GM23248 (cell line): ENCODE measurements around the gene FBXL4. TPM values are rescaled to one million over a fixed set of nuclear protein-coding genes. Genes with fewer than 3 reads are reported as not detected.

Source experiments
- DNase-seq: peaks from one replicate; pipeline ENCODE4 v3.0.0-alpha.2; 2015
- H2AFZ ChIP-seq: fragments of 200-600 bp; sonication (generic); 2 replicates; pipeline ENCODE4 v1.6.1; 2016; ENCODE audit warnings: antibody characterized with exemption
- H3F3A ChIP-seq: fragments of 200-600 bp; sonication (generic); 2 replicates; pipeline ENCODE4 v1.6.1; 2016; ENCODE audit warnings: mild to moderate bottlenecking, antibody characterized with exemption, mixed run types; ENCODE audit not compliant: insufficient read depth
- H3K27ac ChIP-seq: fragments of 200-600 bp; sonication (generic); 2 replicates; pipeline ENCODE4 v1.5.1; 2016; ENCODE audit warnings: mild to moderate bottlenecking
- H3K27me3 ChIP-seq: fragments of 200-600 bp; sonication (generic); replicated peaks from 2 replicates; pipeline ENCODE4 v1.6.1; 2016; ENCODE audit warnings: mild to moderate bottlenecking; ENCODE audit not compliant: insufficient read depth
- H3K36me3 ChIP-seq: fragments of 200-600 bp; sonication (generic); 2 replicates; pipeline ENCODE4 v1.6.1; 2016; ENCODE audit warnings: low read depth, mild to moderate bottlenecking
- H3K4me1 ChIP-seq: fragments of 200-600 bp; sonication (generic); 2 replicates; pipeline ENCODE4 v1.6.1; 2016; ENCODE audit warnings: mild to moderate bottlenecking; ENCODE audit not compliant: insufficient read depth
- H3K4me2 ChIP-seq: fragments of 200-600 bp; sonication (generic); one replicate; pipeline ENCODE4 v1.6.1; 2016; ENCODE audit warnings: mild to moderate bottlenecking; ENCODE audit not compliant: unreplicated experiment
- H3K4me3 ChIP-seq: fragments of 200-600 bp; sonication (generic); 2 replicates; pipeline ENCODE4 v1.5.1; 2016; ENCODE audit warnings: mild to moderate bottlenecking
- H3K79me2 ChIP-seq: fragments of 200-600 bp; sonication (generic); 2 replicates; pipeline ENCODE4 v1.6.1; 2016; ENCODE audit warnings: mild to moderate bottlenecking; ENCODE audit not compliant: insufficient read depth
- H3K9ac ChIP-seq: fragments of 200-600 bp; sonication (generic); 2 replicates; pipeline ENCODE4 v1.6.1; 2016; ENCODE audit warnings: mild to moderate bottlenecking
- H3K9me2 ChIP-seq: fragments of 200-600 bp; sonication (generic); 2 replicates; pipeline ENCODE4 v1.6.1; 2016; ENCODE audit warnings: mixed run types, mild to moderate bottlenecking, moderate library complexity; ENCODE audit not compliant: insufficient read depth
- H3K9me3 ChIP-seq: fragments of 200-600 bp; sonication (generic); one replicate; pipeline ENCODE4 v1.6.1; 2017; ENCODE audit warnings: low read depth
- H4K20me1 ChIP-seq: fragments of 200-600 bp; sonication (generic); 2 replicates; pipeline ENCODE4 v1.6.0; 2016; ENCODE audit not compliant: insufficient read depth
- EZH2 ChIP-seq: fragments of 200-600 bp; sonication (generic); IDR thresholded peaks from 2 replicates; pipeline ENCODE4 v1.6.1; 2018; ENCODE audit warnings: antibody characterized with exemption, mild to moderate bottlenecking; ENCODE audit not compliant: insufficient read depth, poor library complexity, severe bottlenecking
- EZH2phosphoT487 ChIP-seq: fragments of 200-600 bp; sonication (generic); IDR thresholded peaks from 2 replicates; pipeline ENCODE4 v1.6.1; 2018; ENCODE audit warnings: antibody characterized with exemption, moderate library complexity, mild to moderate bottlenecking, low read depth; ENCODE audit not compliant: insufficient read depth
- WGBS, 2 experiments: methylation state at CpG; one replicate each; pipeline ENCODE4 v1.1.6; 2015 to 2017; ENCODE audit warnings: low lambda C conversion rate in 2 of 2, low coverage in 1 of 2; ENCODE audit errors: missing lambda C conversion rate in 2 of 2; 5-methylcytosine and 5-hydroxymethylcytosine counted together
- in situ Hi-C: fragments of 300-500 bp; cut with MboI; formaldehyde crosslinking; loops from 2 replicates; pipeline ENCODE4 v1.15.0; 2020
- polyA plus RNA-seq: library from polyadenylated mRNA; unstranded; fragments of >200 nt; fragmentation: Nextera tagmentation; extraction: Ambion mirVana; gene quantifications from 2 replicates; pipeline ENCODE4 v1.2.1, GENCODE V29; 2016
- total RNA-seq: library from RNA; depleted of rRNA; stranded (reverse); fragments of >200 nt; shearing (Covaris generic); gene quantifications from 2 replicates; pipeline ENCODE4 v1.2.3, GENCODE V29; 2014

FBXL4 gene
- total and polyA plus RNA-seq, 2 experiments from 2014 or later, result 11.3 to 15.1 TPM

GRCh38 chr6:98894810-98895209, 52.9 kb downstream of the FBXL4 start:
- Histone ChIP-seq H3K27me3 (no peaks in the 10 kb centered on the region), H3K36me3 (peaks cover 8% of the 10 kb centered on the region), H3K4me1 (no peaks in the 10 kb centered on the region), H3K9ac (no peak overlapping the region), H3K4me2 (no peak overlapping the region), H3F3A (no peaks in the 10 kb centered on the region), H3K27ac (no peak overlapping the region), H3K9me2 (no peaks in the 10 kb centered on the region), H3K4me3 (no peak overlapping the region), H2AFZ (no peak overlapping the region), H3K79me2 (no peaks in the 10 kb centered on the region), H4K20me1 (no peaks in the 10 kb centered on the region), H3K9me3 (no peaks in the 10 kb centered on the region)
- in situ Hi-C loops, result no loop called here
- peak; percentile 3 for DNase-seq
- 56 to 85% methylated on average over 1 of the region's 1 CpG for WGBS, 2 experiments
- TF ChIP-seq EZH2phosphoT487, result no peak
- TF ChIP-seq EZH2, result no peak

- TF ChIP-seq EZH2 (no peak), EZH2phosphoT487 (no peak)
- Histone ChIP-seq H3F3A (no peaks in the 10 kb centered on the region), H3K36me3 (0 out of 2 replicates have a peak, but pooled peaks cover 6% of the 10 kb centered on the region), H3K9ac (no peak overlapping the region), H2AFZ (no peak overlapping the region), H3K79me2 (no peaks in the 10 kb centered on the region), H3K4me2 (no peak overlapping the region), H3K9me2 (no peaks in the 10 kb centered on the region), H3K9me3 (no peaks in the 10 kb centered on the region), H3K27ac (no peak overlapping the region), H4K20me1 (no peaks in the 10 kb centered on the region), H3K4me1 (no peaks in the 10 kb centered on the region), H3K4me3 (no peak overlapping the region), H3K27me3 (no peaks in the 10 kb centered on the region)
- in situ Hi-C loops, result no loop called here
- 93 to 100% methylated on average over 3 of the region's 3 CpGs for WGBS, 2 experiments
- DNase-seq, result no peak
Observed at GRCh38 chr6:98887650-98888049, 60.1 kb downstream of the FBXL4 start.

GRCh38 chr6:98885330-98885729, 62.4 kb downstream of the FBXL4 start:
- Histone ChIP-seq H3K79me2 (no peaks in the 10 kb centered on the region), H3K9ac (no peak overlapping the region), H3K36me3 (0 out of 2 replicates have a peak, but pooled peaks cover 6% of the 10 kb centered on the region), H3F3A (no peaks in the 10 kb centered on the region), H3K9me2 (no peaks in the 10 kb centered on the region), H2AFZ (no peak overlapping the region), H3K4me3 (no peak overlapping the region), H3K4me1 (no peaks in the 10 kb centered on the region), H3K27ac (no peak overlapping the region), H4K20me1 (no peaks in the 10 kb centered on the region), H3K27me3 (no peaks in the 10 kb centered on the region), H3K4me2 (no peak overlapping the region), H3K9me3 (no peaks in the 10 kb centered on the region)
- 96 to 100% methylated on average over 3 of the region's 3 CpGs for WGBS, 2 experiments
- in situ Hi-C loops, result no loop called here
- DNase-seq, result no peak
- no peak for TF ChIP-seq EZH2phosphoT487
- TF ChIP-seq EZH2, result no peak

GRCh38 chr6:98880486-98880885, 67.3 kb downstream of the FBXL4 start:
- no peaks in the 10 kb centered on the region for H3F3A ChIP-seq
- H3K4me1 ChIP-seq, result no peaks in the 10 kb centered on the region
- H2AFZ ChIP-seq, result no peak overlapping the region
- no peaks in the 10 kb centered on the region for H3K36me3 ChIP-seq
- H3K9ac ChIP-seq, result no peak overlapping the region
- no peak overlapping the region for H3K4me2 ChIP-seq
- no peak overlapping the region for H3K4me3 ChIP-seq
- no peaks in the 10 kb centered on the region for H3K79me2 ChIP-seq
- H3K27me3 ChIP-seq, result no peaks in the 10 kb centered on the region
- H3K9me3 ChIP-seq, result no peaks in the 10 kb centered on the region
- no peak for TF ChIP-seq EZH2phosphoT487
- no peak for TF ChIP-seq EZH2
- H3K9me2 ChIP-seq, result no peaks in the 10 kb centered on the region
- H4K20me1 ChIP-seq, result no peaks in the 10 kb centered on the region
- in situ Hi-C loops, result no loop called here
- H3K27ac ChIP-seq, result no peak overlapping the region
- DNase-seq, result no peak

GRCh38 chr6:98877250-98877649, 70.5 kb downstream of the FBXL4 start:
- no CpG with 5 or more reads among the region's 1 CpG for WGBS, 2 experiments
- TF ChIP-seq EZH2 (no peak), EZH2phosphoT487 (no peak)
- no peaks in the 10 kb centered on the region for H3K4me1 ChIP-seq
- no peaks in the 10 kb centered on the region for H3F3A ChIP-seq
- no peak overlapping the region for H3K4me2 ChIP-seq
- H3K9ac ChIP-seq, result no peak overlapping the region
- no peak for DNase-seq
- no peaks in the 10 kb centered on the region for H3K79me2 ChIP-seq
- H2AFZ ChIP-seq, result no peak overlapping the region
- in situ Hi-C loops, result no loop called here
- H3K27me3 ChIP-seq, result no peaks in the 10 kb centered on the region
- H3K9me3 ChIP-seq, result no peaks in the 10 kb centered on the region
- H3K27ac ChIP-seq, result no peak overlapping the region
- no peaks in the 10 kb centered on the region for H4K20me1 ChIP-seq
- 0 out of 2 replicates have a peak, but pooled peaks cover 3% of the 10 kb centered on the region for H3K36me3 ChIP-seq
- H3K4me3 ChIP-seq, result no peak overlapping the region
- H3K9me2 ChIP-seq, result no peaks in the 10 kb centered on the region
